ENCODE data around the gene CAPZA1.

DNA sequence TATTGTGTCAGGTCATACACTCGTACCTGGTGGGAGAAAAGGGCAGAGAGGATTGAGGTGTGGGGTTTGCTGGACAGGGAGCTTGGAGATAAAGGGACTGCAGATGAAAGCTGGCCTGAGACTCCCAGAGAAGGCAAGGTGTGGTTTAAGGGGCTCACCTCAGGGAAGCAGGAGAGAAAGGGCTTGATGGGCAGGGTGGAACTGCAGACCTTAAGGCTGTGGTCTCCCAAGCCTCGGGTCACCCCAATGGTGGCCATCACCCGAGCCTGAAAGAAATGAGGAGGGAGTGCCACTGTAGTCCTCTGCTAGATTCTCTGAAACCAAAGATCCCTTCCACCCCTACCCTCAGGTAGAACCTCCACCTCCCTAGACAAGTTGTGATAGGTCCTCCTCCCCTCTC lies 91.0 kb downstream of the CAPZA1 start:
- no peak for TF ChIP-seq EZH2 (IDR thresholded peaks at IDR 0.05; ENCODE audit: borderline replicate concordance, low read depth, low read length, severe bottlenecking)
- TF ChIP-seq, protein P1, sequence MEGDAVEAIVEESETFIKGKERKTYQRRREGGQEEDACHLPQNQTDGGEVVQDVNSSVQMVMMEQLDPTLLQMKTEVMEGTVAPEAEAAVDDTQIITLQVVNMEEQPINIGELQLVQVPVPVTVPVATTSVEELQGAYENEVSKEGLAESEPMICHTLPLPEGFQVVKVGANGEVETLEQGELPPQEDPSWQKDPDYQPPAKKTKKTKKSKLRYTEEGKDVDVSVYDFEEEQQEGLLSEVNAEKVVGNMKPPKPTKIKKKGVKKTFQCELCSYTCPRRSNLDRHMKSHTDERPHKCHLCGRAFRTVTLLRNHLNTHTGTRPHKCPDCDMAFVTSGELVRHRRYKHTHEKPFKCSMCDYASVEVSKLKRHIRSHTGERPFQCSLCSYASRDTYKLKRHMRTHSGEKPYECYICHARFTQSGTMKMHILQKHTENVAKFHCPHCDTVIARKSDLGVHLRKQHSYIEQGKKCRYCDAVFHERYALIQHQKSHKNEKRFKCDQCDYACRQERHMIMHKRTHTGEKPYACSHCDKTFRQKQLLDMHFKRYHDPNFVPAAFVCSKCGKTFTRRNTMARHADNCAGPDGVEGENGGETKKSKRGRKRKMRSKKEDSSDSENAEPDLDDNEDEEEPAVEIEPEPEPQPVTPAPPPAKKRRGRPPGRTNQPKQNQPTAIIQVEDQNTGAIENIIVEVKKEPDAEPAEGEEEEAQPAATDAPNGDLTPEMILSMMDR (IDR thresholded peaks at IDR 0.05; ENCODE audit: extremely low read depth in 1 of 2, insufficient read depth in 1 of 2, low read depth in 1 of 2, low read length in 2 of 2), result no peak

Data from endothelial cell of umbilical vein (primary cell).